ENCODE results near the gene ANKLE1.
"Not testable (repeated sequence)": the region's sequence is repeated elsewhere in the genome, so short reads cannot be mapped to it uniquely, and the experiment has no call there.

ANKLE1 gene

DNA sequence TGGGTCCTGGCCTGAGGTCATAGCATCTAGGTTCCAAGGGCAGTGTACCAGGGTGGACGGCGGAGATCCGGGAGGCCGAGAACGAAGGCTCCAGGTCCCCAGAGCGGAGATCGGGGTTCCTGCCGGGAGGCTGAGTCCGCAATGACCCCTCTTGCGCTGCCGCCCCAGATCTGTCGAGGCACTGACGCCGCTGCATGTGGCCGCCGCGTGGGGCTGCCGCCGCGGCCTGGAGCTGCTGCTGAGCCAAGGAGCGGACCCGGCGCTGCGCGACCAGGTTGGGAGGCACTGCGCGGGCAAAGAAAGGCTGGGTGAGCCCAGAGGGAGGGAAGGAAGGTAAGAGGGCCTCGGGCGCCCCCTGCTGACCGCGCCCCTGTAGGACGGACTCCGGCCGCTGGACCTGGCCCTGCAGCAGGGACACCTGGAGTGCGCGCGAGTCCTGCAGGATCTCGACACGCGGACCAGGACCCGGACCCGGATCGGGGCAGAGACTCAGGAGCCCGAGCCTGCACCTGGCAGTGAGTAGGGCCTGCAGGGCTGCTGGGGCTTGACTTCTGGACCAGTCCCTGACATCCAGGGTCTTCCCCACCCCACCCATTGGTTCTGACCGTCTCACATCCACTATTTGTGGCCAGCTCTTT is 906 bp downstream of the ANKLE1 start:
- peak; percentile 66 for DNase-seq (ENCODE audit: low read depth)

DNA sequence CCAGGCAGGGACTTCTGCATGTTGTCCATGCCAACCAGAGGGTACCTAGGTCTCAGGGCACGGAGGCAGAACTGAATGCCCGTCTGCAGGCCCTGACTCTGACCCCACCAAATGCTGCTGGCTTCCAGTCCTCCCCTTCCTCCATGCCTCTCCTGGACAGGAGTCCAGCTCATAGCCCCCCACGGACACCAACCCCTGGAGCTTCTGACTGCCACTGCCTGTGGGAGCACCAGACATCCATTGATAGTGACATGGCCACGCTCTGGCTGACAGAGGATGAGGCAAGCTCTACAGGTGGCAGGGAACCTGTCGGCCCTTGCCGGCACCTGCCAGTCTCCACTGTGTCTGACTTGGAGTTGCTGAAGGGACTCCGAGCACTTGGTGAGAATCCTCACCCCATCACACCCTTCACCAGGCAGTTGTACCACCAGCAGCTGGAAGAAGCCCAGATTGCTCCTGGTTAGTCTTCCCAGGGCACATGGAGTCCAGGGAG is 1.8 kb downstream of the ANKLE1 start:
- DNase-seq (ENCODE audit: low read depth), result no peak

DNA sequence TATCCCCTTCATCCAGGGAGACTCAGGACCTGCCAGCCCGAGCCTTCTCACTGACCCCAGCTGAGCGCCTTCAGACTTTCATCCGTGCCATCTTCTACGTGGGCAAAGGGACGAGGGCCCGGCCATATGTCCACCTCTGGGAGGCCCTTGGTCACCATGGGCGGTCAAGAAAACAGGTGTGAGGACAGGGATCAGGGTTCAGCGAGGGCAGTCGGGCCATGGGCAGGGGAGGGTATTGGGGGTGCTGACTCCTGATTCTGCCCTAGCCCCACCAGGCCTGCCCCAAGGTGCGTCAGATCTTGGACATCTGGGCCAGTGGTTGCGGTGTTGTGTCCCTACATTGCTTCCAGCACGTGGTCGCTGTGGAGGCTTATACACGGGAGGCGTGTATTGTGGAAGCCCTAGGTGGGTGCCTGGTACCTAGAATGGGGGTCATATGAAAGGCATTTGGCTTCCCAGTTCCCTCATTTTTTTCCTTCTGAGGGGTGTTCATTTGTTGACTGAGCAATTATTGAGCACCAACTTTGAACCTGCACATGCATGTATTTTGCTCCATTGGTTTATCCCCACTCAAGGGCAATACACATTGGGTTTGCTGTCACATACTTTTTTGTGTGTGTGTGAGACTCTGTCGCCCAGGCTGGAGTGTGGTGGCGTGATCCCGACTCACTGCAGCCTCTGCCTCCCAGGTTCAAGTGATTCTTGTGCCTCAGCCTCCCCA is 3.9 kb downstream of the ANKLE1 start:
- no peak for DNase-seq (ENCODE audit: low read depth)

GRCh38 chr19:17286263-17286662 is 4.6 kb downstream of the ANKLE1 start:
- DNase-seq (ENCODE audit: low read depth), result no peak

GRCh38 chr19:17286752-17287151 is 5.1 kb downstream of the ANKLE1 start:
- no peak for DNase-seq (ENCODE audit: low read depth)

DNA sequence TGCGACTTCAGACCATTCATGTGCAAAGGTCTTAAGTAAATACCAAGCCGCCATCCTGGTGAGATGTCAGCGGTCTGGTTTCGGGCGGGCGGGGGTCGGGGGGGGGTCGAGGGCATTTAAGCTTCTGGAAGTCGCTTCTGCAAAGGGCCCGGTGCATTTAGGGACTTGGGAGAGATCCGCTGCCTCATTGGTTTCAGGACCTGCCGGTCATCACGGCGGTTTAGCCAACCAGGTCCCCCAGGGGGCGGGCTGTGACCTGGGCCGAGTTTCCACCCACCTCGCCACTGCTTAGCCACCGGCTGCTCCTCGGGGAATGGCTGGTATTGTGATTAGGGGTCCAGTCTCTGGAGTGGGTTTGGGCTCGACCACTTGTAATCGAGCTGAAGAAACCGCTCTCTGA is 7.8 kb downstream of the ANKLE1 start:
- peak; percentile 45 for DNase-seq (ENCODE audit: low read depth)

DNA sequence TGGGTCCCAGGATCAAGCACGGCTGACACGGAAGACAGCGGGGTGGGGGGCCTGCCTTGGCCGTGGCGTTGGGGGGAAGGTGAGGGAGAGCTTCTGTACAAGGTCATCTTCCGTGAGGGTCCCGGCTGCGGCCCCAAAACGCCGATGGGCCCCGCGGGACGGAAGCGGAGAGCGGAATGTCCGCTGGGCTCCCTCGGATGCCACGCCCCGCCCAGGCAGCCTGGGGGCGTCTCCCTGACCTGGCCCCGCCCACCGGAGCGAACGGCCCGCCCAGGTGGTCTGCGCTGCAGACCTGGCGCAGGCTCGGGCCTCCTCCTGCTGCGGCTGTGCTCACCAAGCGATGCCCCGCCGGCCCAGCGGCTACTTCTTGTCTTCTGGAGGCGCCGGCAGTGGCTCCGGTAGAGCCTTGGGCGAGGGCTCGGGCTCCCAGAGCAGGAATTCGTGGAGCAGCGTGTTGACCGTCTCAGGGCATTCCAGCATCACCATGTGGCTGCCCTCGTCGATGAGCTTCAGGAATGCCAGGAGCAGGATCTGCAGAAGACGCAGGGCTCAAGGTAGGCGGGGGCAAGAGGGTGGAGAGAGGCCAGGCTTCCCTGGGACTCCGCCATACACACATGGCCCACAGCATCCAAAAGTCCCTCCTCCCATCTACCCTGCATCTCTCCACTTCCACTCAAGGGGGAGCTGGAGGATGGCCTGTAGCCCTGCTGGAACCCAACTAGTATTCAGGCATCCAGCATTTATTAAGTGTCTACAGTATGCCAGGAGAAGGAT is 10.8 kb downstream of the ANKLE1 start:
- peak; percentile 70 for DNase-seq (ENCODE audit: low read depth)

GRCh38 chr19:17293605-17294004 is 11.9 kb downstream of the ANKLE1 start:
- no peak for DNase-seq (ENCODE audit: low read depth)

GRCh38 chr19:17294051-17294891 is 12.6 kb downstream of the ANKLE1 start:
- peak; percentile 38 for DNase-seq (ENCODE audit: low read depth)

DNA sequence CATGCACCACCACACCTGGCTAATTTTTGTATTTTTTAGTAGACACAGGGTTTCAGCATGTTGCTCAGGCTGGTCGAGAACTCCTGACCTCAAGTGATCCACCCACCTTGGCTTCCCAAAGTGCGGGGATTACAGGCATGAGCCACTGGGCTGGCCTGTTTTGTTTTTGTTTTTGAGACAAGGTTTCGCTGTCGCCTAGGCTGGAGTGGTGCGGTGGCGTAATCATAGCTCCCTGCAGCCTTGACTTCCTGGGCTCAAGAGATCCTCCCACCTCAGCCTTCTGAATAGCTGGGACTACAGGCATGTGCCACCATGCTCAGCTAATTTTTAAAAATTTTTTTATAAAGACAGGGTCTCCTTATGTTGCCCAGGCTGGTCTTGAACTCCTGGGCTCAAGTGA is 13.8 kb downstream of the ANKLE1 start:
- DNase-seq (ENCODE audit: low read depth), result not testable (repeated sequence)

GRCh38 chr19:17296273-17296672 is 14.6 kb downstream of the ANKLE1 start:
- DNase-seq (ENCODE audit: low read depth), result no peak

- no peak for DNase-seq (ENCODE audit: low read depth)
Observed at GRCh38 chr19:17296976-17297375, 15.3 kb downstream of the ANKLE1 start.

- DNase-seq (ENCODE audit: low read depth), result no peak
Observed at GRCh38 chr19:17300992-17301619, 19.4 kb downstream of the ANKLE1 start.

DNA sequence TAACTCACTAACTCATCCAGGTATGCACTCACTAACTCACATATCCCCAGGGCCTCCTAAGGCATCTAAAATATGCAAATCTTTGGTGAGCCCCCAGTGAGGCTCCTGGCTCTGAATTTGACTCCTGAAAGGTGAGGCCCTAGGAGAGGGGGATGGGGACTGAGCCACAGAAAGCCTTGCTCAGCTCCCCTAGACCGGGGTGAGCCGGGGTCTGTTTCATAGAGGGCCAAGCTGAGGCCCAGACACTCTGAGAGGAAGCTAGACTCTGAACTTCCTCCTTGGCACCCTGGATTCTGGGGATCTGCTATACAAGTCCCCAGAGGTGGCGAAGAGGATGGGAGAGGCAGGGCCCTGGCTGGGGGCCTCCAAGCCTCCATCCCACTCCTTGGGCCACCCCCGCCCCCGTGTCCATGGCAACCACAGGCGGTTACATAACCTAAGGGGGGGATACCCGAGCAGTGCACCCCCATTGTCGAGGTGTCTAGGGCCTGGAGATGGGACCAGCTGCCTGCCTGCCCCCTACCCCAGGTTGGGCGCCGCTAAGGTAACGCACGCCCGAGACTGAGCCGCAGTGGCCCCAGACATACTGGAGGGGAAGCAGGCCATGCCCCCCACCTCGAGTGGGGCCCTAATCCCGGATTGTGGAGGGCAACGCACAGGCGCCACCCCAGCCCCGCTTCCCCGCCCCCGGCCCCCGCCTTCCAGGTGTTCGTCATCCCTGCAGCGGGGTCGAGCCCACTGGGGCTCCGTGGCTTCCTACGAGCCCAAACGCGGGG is 20.9 kb downstream of the ANKLE1 start:
- DNase-seq (ENCODE audit: low read depth), result no peak

DNA sequence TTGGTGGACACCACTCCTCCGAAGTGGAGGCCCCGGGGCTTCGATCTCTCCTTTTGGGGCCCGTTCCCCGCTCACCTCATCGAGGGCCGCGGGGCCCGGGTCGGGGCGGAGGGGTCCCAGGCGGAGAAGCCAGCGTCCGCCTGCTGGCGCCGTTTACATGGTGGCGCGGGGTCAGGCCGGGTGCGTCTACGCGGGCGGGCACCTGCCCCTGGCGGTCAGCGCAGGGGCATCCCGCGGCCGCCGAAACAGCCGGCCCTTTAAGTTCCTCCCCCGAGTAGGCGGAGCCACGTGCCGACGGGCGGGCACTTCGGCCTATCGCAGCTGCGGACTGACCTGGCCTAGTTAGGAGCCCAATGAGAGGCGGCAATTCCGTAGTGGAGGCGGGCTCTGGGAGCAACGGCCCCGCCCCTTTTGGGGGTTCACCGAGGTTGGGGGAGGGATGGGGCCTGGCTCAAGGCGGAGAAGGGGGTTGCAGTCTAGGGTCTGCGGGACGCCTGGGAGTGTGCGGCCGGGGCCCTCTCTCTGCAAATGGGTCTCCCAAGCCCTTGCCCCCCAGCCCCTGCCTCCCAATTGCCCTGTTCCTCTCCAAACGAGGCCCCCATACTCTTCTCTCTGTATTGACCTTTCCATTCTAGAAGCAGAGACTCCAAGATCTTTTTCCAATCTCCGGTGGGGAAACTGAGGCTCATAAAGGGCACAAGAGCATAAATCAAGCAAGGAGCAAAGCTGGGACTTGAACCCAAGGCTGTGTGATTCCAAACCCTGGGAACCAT is 21.7 kb downstream of the ANKLE1 start, which contains the start of gene ABHD8:
TSS of gene ABHD8 (minus strand) at position 259 of the 773 bp plus-strand sequence. CDS start 1,809 bp downstream, outside the sequence.
- peak; percentile 91 for DNase-seq (ENCODE audit: low read depth)

GRCh38 chr19:17303940-17304267 is 22.2 kb downstream of the ANKLE1 start:
- DNase-seq (ENCODE audit: low read depth), result no peak

- DNase-seq (ENCODE audit: low read depth), result no peak
Observed at GRCh38 chr19:17304386-17305215, 22.9 kb downstream of the ANKLE1 start.

DNA sequence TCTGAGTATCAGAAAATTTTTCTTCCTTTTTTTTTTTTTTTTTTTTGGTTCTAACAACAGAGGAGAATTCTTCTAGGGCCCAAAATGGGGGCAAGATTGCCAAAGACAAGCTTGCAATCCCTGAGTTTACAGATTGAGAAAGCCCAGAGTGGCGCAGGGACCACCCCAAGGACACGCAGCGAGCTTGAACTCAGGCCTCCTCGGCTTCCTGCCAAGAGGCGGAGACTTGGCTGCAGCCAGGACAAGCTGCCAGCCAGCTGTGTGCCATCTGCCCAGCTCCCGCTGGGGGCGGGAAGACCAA is 23.5 kb downstream of the ANKLE1 start:
- no peak for DNase-seq (ENCODE audit: low read depth)

All from stimulated activated CD8-positive, alpha-beta memory T cell treated with anti-CD3 and anti-CD28 coated beads, Interleukin-4, amount 100 ng/mL, for 24 hours (primary cell).